Measurements from ENCODE around the gene RNU1-2.
A peak's percentile ranks its signal among the peaks of the same experiment; 100 is the strongest.
"Not testable (repeated sequence)": the region's sequence is repeated elsewhere in the genome, so short reads cannot be mapped to it uniquely, and the experiment has no call there.

Gene RNU1-2

GRCh38 chr1:16905868-16906702 lies 10.3 kb downstream of the RNU1-2 start:
- no peak for DNase-seq (ENCODE audit: low spot score)
- ChIA-PET POLR2A (ENCODE audit: low non-redundant PET) (no interaction called here), CTCF (interaction anchor here (0.7 kb wide), 2 partner anchors 140 to 151 kb away, joined by 4 read pairs; no protein-coding TSS in a partner anchor)
- peak overlapping the region; percentile 97 for H3K27ac ChIP-seq
- TF ChIP-seq CTCF (conservative IDR thresholded peaks at IDR 0.05; ENCODE audit: low read depth), result no peak

GRCh38 chr1:16906873-16907272 lies 11.1 kb downstream of the RNU1-2 start:
- CTCF ChIA-PET, result no interaction called here
- POLR2A ChIA-PET (ENCODE audit: low non-redundant PET), result no interaction called here
- TF ChIP-seq CTCF (conservative IDR thresholded peaks at IDR 0.05; ENCODE audit: low read depth), result no peak

GRCh38 chr1:16907870-16908758 lies 12.3 kb downstream of the RNU1-2 start:
- TF ChIP-seq CTCF (conservative IDR thresholded peaks at IDR 0.05; ENCODE audit: low read depth), result no peak
- no peak for DNase-seq (ENCODE audit: low spot score)
- ChIA-PET CTCF (no interaction called here), POLR2A (ENCODE audit: low non-redundant PET) (no interaction called here)
- H3K27ac ChIP-seq, result no peak overlapping the region

More at GRCh38 chr1:16906873-16907272, 11.1 kb downstream of the RNU1-2 start:
- DNase-seq (ENCODE audit: low spot score), result no peak
- no peak overlapping the region; the same call in 1 of the 2 replicates for H3K27ac ChIP-seq

- POLR2A ChIA-PET (ENCODE audit: low non-redundant PET); DNase-seq (ENCODE audit: low spot score); CTCF ChIA-PET; H3K27ac ChIP-seq: not testable (repeated sequence)
- 0 out of 2 replicates have a peak, but pooled peaks have one; percentile 13 for TF ChIP-seq CTCF (conservative IDR thresholded peaks at IDR 0.05; ENCODE audit: low read depth)
Observed at GRCh38 chr1:16911851-16912721, 16.3 kb downstream of the RNU1-2 start.

- CTCF ChIA-PET; POLR2A ChIA-PET (ENCODE audit: low non-redundant PET): not testable (repeated sequence)
- peak overlapping the region; percentile 82 for H3K27ac ChIP-seq
Observed at GRCh38 chr1:16912742-16913141, 17.0 kb downstream of the RNU1-2 start.

GRCh38 chr1:16913181-16913832 lies 17.5 kb downstream of the RNU1-2 start:
- CTCF ChIA-PET, result no interaction called here
- peak overlapping the region; percentile 82 for H3K27ac ChIP-seq
- no peak for DNase-seq (ENCODE audit: low spot score)
- POLR2A ChIA-PET (ENCODE audit: low non-redundant PET), result no interaction called here
- TF ChIP-seq CTCF (conservative IDR thresholded peaks at IDR 0.05; ENCODE audit: low read depth), result no peak

More at GRCh38 chr1:16912742-16913141, 17.0 kb downstream of the RNU1-2 start:
- not testable (repeated sequence) for DNase-seq (ENCODE audit: low spot score)
